Activated CD8-positive, alpha-beta T cell treated with anti-CD3 and anti-CD28 coated beads for 36 hours (primary cell): Measurements from ENCODE around the gene SRD5A1. TPM values are rescaled to one million over a fixed set of nuclear protein-coding genes. Genes with fewer than 3 reads are reported as not detected.

Experiments used
- ATAC-seq: fragments of 200-7000 bp; cut with Tn5 transposase; one replicate; pipeline ENCODE4 v1.10.0; 2021; ENCODE audit warnings: mild to moderate bottlenecking, moderate library complexity
- CTCF ChIA-PET: fragments of 350-600 bp; sonication (Branson Sonifier 250); formaldehyde crosslinking; loops from one replicate; lab custom pipeline; 2021; ENCODE audit warnings: antibody characterized with exemption; lab: Charles Lee
- POLR2A ChIA-PET: fragments of 350-600 bp; sonication (Branson Sonifier 250); formaldehyde crosslinking; loops from one replicate; lab custom pipeline; 2021; ENCODE audit warnings: antibody characterized with exemption; lab: Charles Lee
- DNase-seq: peaks from one replicate; pipeline ENCODE4 v3.0.0-alpha.2; 2020
- H3K27ac Mint-ChIP-seq: one replicate; pipeline ENCODE4 v1.8.0; 2021; ENCODE audit warnings: mild to moderate bottlenecking, mixed read lengths
- H3K27me3 Mint-ChIP-seq: one replicate; pipeline ENCODE4 v1.8.0; 2021; ENCODE audit warnings: mixed read lengths
- H3K36me3 Mint-ChIP-seq: one replicate; pipeline ENCODE4 v1.8.0; 2021; ENCODE audit warnings: low read depth, mixed read lengths
- H3K4me1 Mint-ChIP-seq: one replicate; pipeline ENCODE4 v1.8.0; 2021; ENCODE audit warnings: low read depth, mixed read lengths
- H3K4me3 Mint-ChIP-seq: one replicate; pipeline ENCODE4 v1.8.0; 2021; ENCODE audit warnings: mild to moderate bottlenecking, moderate library complexity, mixed read lengths
- H3K9me3 Mint-ChIP-seq: one replicate; pipeline ENCODE4 v1.8.0; 2021; ENCODE audit warnings: mixed read lengths
- intact Hi-C: fragments of 100-400 bp; cut with micrococcal nuclease; formaldehyde crosslinking; loops from one replicate; pipeline ENCODE4 v1.10.0; 2022
- total RNA-seq, 2 experiments: library from RNA; stranded (reverse); gene quantifications; one replicate each; pipeline ENCODE4 v1.2.3, GENCODE V29; 2021
- TF ChIP-seq, protein P1 (sequence below): fragments of 200-600 bp; IDR thresholded peaks from one replicate; pipeline ENCODE4 v1.8.0; 2022; ENCODE audit warnings: antibody characterized with exemption, mild to moderate bottlenecking

Gene SRD5A1
- total RNA-seq, 2 experiments from 2014 or later = 10.6 to 12.4 TPM

DNA sequence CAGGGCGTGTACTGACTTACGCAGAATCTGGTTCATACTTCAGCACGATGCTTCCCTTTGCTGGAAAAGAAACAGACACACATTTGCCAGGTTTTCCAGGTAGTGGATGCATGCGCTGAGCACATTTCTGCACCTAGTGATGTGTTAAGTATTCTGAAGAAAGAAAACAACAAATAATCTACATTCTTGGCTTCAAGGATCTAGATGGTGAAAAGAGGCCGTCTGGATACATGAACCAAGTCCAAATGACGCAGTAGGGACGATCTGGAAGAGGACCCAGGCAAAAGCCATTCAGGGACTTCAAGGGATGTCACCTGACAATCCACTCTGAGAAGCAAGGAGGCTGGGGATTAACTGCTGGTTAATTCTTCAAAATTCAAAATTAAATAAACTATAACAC is 30.8 kb upstream of the SRD5A1 start:
- DNase-seq (no peak), ATAC-seq (no peak)
- ChIA-PET CTCF (no interaction called here), POLR2A (interaction anchor here (1.0 kb wide), 1 partner anchor 30 kb away, joined by 3 read pairs; the partner anchor contains the start of genes NSUN2 and SRD5A1)
- Mint-ChIP-seq H3K4me1 (no peaks in the 10 kb centered on the region), H3K27me3 (no peaks in the 10 kb centered on the region), H3K27ac (no peak overlapping the region), H3K9me3 (no peaks in the 10 kb centered on the region), H3K4me3 (no peak overlapping the region), H3K36me3 (peaks cover 69% of the 10 kb centered on the region)
- TF ChIP-seq, protein P1, sequence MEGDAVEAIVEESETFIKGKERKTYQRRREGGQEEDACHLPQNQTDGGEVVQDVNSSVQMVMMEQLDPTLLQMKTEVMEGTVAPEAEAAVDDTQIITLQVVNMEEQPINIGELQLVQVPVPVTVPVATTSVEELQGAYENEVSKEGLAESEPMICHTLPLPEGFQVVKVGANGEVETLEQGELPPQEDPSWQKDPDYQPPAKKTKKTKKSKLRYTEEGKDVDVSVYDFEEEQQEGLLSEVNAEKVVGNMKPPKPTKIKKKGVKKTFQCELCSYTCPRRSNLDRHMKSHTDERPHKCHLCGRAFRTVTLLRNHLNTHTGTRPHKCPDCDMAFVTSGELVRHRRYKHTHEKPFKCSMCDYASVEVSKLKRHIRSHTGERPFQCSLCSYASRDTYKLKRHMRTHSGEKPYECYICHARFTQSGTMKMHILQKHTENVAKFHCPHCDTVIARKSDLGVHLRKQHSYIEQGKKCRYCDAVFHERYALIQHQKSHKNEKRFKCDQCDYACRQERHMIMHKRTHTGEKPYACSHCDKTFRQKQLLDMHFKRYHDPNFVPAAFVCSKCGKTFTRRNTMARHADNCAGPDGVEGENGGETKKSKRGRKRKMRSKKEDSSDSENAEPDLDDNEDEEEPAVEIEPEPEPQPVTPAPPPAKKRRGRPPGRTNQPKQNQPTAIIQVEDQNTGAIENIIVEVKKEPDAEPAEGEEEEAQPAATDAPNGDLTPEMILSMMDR = no peak
- intact Hi-C loops = no loop called here

DNA sequence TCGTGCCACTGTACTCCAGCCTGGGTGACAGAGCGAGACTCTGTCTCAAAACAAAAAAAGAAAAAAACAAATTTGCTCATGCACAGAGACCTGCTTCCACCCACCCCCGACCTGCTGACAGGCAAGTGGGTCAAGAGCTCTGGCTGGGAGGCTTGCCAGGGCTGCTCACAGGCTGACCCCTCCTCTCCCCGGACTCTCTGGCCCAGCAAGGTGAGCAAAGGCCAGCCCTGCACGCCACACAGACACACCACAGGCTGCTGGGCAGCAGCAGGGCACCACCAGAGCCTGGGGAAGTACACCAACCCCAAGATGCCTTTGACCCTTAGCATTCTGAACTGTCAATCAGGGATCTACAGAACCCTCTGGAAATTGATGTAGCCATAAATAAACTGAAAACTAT is 29.6 kb upstream of the SRD5A1 start:
- DNase-seq (no peak), ATAC-seq (no peak)
- intact Hi-C loops = no loop called here
- H3K36me3 Mint-ChIP-seq = peaks cover 64% of the 10 kb centered on the region
- H3K27me3 Mint-ChIP-seq = no peaks in the 10 kb centered on the region
- H3K4me1 Mint-ChIP-seq = no peaks in the 10 kb centered on the region
- ChIA-PET POLR2A (interaction anchor here (0.5 to 1.3 kb wide), 3 partner anchors 9 to 563 kb away, joined by 3 read pairs; partner anchors contain the start of genes NSUN2 and SRD5A1), CTCF (no interaction called here)
- no peak overlapping the region for H3K4me3 Mint-ChIP-seq
- H3K27ac Mint-ChIP-seq = no peak overlapping the region
- no peaks in the 10 kb centered on the region for H3K9me3 Mint-ChIP-seq
- TF ChIP-seq, protein P1 = no peak

GRCh38 chr5:6604341-6604740 is 28.9 kb upstream of the SRD5A1 start:
- CTCF ChIA-PET = no interaction called here
- POLR2A ChIA-PET = interaction anchor here (1.3 to 1.9 kb wide), 2 partner anchors 9 to 21 kb away, joined by 3 to 12 read pairs; no protein-coding TSS in a partner anchor
- Mint-ChIP-seq H3K36me3 (peaks cover 64% of the 10 kb centered on the region), H3K4me3 (no peak overlapping the region), H3K27ac (no peak overlapping the region), H3K4me1 (no peaks in the 10 kb centered on the region), H3K9me3 (no peaks in the 10 kb centered on the region), H3K27me3 (no peaks in the 10 kb centered on the region)
- no peak for ATAC-seq
- TF ChIP-seq, protein P1 = no peak
- no peak for DNase-seq
- intact Hi-C loops = no loop called here

DNA sequence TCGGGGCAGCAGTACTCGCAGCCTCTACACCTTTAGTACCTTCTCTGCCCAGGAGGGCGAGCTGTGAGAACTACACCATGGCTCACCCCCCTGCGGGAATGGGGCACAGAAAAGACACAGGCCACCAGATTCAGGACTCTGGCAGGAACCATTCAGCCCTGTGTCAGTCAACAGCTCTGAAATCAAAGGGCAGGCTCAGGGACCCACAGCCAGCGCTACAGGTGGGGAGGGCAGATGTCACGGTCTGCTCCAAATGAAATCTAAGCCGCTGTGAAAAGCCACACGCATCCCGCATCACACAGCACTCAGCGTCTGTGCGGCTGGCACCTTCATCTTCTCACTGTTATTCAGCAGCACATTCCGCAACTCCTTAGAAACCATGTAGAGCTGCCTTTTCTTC is 28.3 kb upstream of the SRD5A1 start:
- POLR2A ChIA-PET = interaction anchor here (1.3 to 1.9 kb wide), 2 partner anchors 8 to 20 kb away, joined by 3 to 12 read pairs; no protein-coding TSS in a partner anchor
- TF ChIP-seq, protein P1 = no peak
- H3K4me3 Mint-ChIP-seq = no peak overlapping the region
- CTCF ChIA-PET = no interaction called here
- DNase-seq (no peak), ATAC-seq (no peak)
- H3K4me1 Mint-ChIP-seq = no peaks in the 10 kb centered on the region
- no peaks in the 10 kb centered on the region for H3K27me3 Mint-ChIP-seq
- peaks cover 66% of the 10 kb centered on the region for H3K36me3 Mint-ChIP-seq
- intact Hi-C loops = no loop called here
- no peak overlapping the region for H3K27ac Mint-ChIP-seq
- no peaks in the 10 kb centered on the region for H3K9me3 Mint-ChIP-seq

DNA sequence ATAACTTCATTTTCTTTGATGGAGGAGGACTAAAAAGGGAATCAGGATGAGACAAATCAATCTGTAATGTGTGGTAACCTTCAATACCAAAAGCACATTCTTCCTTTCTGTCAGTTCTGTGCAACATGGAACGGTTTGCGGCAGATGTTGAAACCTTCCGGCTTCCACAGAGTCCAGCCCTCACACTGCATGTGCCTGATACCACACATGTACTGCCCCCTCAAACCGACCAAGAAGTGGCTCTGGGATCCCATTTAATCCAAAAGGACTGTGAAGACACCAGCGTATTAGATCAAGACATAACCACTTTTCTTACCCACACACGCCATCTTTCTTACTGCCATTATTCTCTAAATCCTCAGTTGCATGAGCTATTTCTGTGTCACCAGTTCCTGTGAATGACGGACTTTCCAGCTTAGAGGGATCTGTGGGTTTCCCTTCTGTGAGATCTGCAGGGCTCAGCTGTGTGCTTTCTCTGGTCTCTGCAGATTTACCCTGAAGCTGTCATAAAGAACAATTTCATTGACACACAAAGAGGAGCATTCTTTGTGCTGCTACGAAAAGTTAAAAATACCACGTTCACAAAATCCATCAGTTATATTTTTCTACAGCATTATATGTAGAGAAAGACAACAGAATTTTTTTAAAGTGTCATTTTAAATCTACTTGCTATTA is 26.2 kb upstream of the SRD5A1 start:
- Mint-ChIP-seq H3K36me3 (peaks cover 61% of the 10 kb centered on the region), H3K27ac (no peak overlapping the region), H3K4me3 (no peak overlapping the region), H3K4me1 (no peaks in the 10 kb centered on the region), H3K27me3 (no peaks in the 10 kb centered on the region), H3K9me3 (no peaks in the 10 kb centered on the region)
- TF ChIP-seq, protein P1 = no peak
- ATAC-seq (no peak), DNase-seq (no peak)
- ChIA-PET CTCF (no interaction called here), POLR2A (interaction anchor here (1.2 kb wide), 1 partner anchor 23 kb away, joined by 3 read pairs; no protein-coding TSS in a partner anchor)
- intact Hi-C loops = no loop called here
